Mucosa of gallbladder (tissue), 1 donor: ENCODE results near the gene MAP3K6. TPM values are rescaled to one million over a fixed set of nuclear protein-coding genes. Genes with fewer than 3 reads are reported as not detected.

Source experiments
- total RNA-seq: library from RNA; stranded (reverse); gene quantifications from one replicate; pipeline ENCODE4 v1.2.1, GENCODE V29; 2021
- donor health status: DM: no; HTN: no; CAD: no.

Gene MAP3K6
- total RNA-seq, 1 donor from 2014 or later, result 50.9 TPM

Other genes with a start within 250 kb of the MAP3K6 start
- 170 TPM for gene SLC9A1, start 211.8 kb downstream of the MAP3K6 start, total RNA-seq
- gene WDTC1, start 132.3 kb downstream of the MAP3K6 start, total RNA-seq, result 52.6 TPM
- gene TMEM222, start 44.8 kb downstream of the MAP3K6 start, total RNA-seq, result 34.3 TPM
- gene SYTL1, start 24.9 kb downstream of the MAP3K6 start, total RNA-seq, result 48.5 TPM
- 3.5 TPM for gene FCN3, start 7.9 kb upstream of the MAP3K6 start, total RNA-seq
- 5.4 TPM for gene CD164L2, start 16.4 kb upstream of the MAP3K6 start, total RNA-seq
- 0.09 TPM for gene GPR3, start 25.7 kb upstream of the MAP3K6 start, total RNA-seq
- gene WASF2, start 123.2 kb upstream of the MAP3K6 start, total RNA-seq, result 124 TPM
- gene AHDC1, start 237.2 kb upstream of the MAP3K6 start, total RNA-seq, result 61.6 TPM